ENCODE results near the gene APOE. TPM values are rescaled to one million over a fixed set of nuclear protein-coding genes. Genes with fewer than 3 reads are reported as not detected.

The APOE gene
- total and polyA plus RNA-seq, 2 of the 13 experiments (the other 11 are each of a cell fraction or from before 2014, with no cell fraction given): 1,328 to 1,470 TPM

DNA sequence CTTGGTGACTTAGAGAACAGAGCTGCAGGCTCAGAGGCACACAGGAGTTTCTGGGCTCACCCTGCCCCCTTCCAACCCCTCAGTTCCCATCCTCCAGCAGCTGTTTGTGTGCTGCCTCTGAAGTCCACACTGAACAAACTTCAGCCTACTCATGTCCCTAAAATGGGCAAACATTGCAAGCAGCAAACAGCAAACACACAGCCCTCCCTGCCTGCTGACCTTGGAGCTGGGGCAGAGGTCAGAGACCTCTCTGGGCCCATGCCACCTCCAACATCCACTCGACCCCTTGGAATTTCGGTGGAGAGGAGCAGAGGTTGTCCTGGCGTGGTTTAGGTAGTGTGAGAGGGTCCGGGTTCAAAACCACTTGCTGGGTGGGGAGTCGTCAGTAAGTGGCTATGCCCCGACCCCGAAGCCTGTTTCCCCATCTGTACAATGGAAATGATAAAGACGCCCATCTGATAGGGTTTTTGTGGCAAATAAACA, 18.7 kb downstream of the APOE start (continued):
- TF ChIP-seq, protein P1, sequence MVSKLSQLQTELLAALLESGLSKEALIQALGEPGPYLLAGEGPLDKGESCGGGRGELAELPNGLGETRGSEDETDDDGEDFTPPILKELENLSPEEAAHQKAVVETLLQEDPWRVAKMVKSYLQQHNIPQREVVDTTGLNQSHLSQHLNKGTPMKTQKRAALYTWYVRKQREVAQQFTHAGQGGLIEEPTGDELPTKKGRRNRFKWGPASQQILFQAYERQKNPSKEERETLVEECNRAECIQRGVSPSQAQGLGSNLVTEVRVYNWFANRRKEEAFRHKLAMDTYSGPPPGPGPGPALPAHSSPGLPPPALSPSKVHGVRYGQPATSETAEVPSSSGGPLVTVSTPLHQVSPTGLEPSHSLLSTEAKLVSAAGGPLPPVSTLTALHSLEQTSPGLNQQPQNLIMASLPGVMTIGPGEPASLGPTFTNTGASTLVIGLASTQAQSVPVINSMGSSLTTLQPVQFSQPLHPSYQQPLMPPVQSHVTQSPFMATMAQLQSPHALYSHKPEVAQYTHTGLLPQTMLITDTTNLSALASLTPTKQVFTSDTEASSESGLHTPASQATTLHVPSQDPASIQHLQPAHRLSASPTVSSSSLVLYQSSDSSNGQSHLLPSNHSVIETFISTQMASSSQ (IDR thresholded peaks at IDR 0.05; ENCODE audit: low read depth): peak; percentile 77; the same call in 1 of the 2 replicates
- TF ChIP-seq, protein P1 (CRISPR knock-in tag; IDR thresholded peaks at IDR 0.05; ENCODE audit: borderline replicate concordance): peak; percentile 92
- peak; percentile 99 for TF ChIP-seq MED1 (CRISPR knock-in tag; IDR thresholded peaks at IDR 0.05)
- peak; percentile 47; the same call in 1 of the 2 replicates for TF ChIP-seq ZNF670 (CRISPR knock-in tag; IDR thresholded peaks at IDR 0.05; ENCODE audit: borderline replicate concordance)
- no peak; the same call in 1 of the 2 replicates for TF ChIP-seq SATB2 (CRISPR knock-in tag; IDR thresholded peaks at IDR 0.05)
- no peak for TF ChIP-seq ZNF354B (CRISPR knock-in tag; IDR thresholded peaks at IDR 0.05)
- TF ChIP-seq NAIF1 (CRISPR knock-in tag; IDR thresholded peaks at IDR 0.05; ENCODE audit: borderline replicate concordance): peak; percentile 41; the same call in 1 of the 2 replicates
- peak; percentile 75 for TF ChIP-seq ZNF264 (CRISPR knock-in tag; IDR thresholded peaks at IDR 0.05)
- no peak for TF ChIP-seq EEA1 (CRISPR knock-in tag; IDR thresholded peaks at IDR 0.05; ENCODE audit: borderline replicate concordance)
- peak in 1 of 2 experiments; percentile 25; a peak in 1 of 4 replicates for TF ChIP-seq MAFK (conservative IDR thresholded peaks at IDR 0.05 in 1 of 2, IDR thresholded peaks at IDR 0.05 in 1 of 2; ENCODE audit: low read length in 2 of 2)
- no peak for TF ChIP-seq WIZ (CRISPR knock-in tag; IDR thresholded peaks at IDR 0.05)
- no peak for TF ChIP-seq EED (CRISPR knock-in tag; IDR thresholded peaks at IDR 0.05)
- no peak for TF ChIP-seq ZNF841 (CRISPR knock-in tag; IDR thresholded peaks at IDR 0.05; ENCODE audit: borderline replicate concordance)
- TF ChIP-seq, protein P2, sequence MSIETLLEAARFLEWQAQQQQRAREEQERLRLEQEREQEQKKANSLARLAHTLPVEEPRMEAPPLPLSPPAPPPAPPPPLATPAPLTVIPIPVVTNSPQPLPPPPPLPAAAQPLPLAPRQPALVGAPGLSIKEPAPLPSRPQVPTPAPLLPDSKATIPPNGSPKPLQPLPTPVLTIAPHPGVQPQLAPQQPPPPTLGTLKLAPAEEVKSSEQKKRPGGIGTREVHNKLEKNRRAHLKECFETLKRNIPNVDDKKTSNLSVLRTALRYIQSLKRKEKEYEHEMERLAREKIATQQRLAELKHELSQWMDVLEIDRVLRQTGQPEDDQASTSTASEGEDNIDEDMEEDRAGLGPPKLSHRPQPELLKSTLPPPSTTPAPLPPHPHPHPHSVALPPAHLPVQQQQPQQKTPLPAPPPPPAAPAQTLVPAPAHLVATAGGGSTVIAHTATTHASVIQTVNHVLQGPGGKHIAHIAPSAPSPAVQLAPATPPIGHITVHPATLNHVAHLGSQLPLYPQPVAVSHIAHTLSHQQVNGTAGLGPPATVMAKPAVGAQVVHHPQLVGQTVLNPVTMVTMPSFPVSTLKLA (IDR thresholded peaks at IDR 0.05): no peak
- TF ChIP-seq AGO1 (IDR thresholded peaks at IDR 0.05; ENCODE audit: low read depth, low read length, poor library complexity, severe bottlenecking): no peak
- peak; percentile 69; the same call in 1 of the 2 replicates for TF ChIP-seq YEATS4 (CRISPR knock-in tag; IDR thresholded peaks at IDR 0.05; ENCODE audit: borderline replicate concordance)
- TF ChIP-seq FOXO1 (CRISPR knock-in tag; IDR thresholded peaks at IDR 0.05): peak; percentile 100
- TF ChIP-seq ATRX (CRISPR knock-in tag; IDR thresholded peaks at IDR 0.05; ENCODE audit: borderline replicate concordance): no peak
- TF ChIP-seq, protein P3, sequence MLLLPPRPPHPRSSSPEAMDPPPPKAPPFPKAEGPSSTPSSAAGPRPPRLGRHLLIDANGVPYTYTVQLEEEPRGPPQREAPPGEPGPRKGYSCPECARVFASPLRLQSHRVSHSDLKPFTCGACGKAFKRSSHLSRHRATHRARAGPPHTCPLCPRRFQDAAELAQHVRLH (CRISPR knock-in tag; IDR thresholded peaks at IDR 0.05; ENCODE audit: borderline replicate concordance, low read depth): peak; percentile 94; the same call in 1 of the 2 replicates
- TF ChIP-seq, protein P4, sequence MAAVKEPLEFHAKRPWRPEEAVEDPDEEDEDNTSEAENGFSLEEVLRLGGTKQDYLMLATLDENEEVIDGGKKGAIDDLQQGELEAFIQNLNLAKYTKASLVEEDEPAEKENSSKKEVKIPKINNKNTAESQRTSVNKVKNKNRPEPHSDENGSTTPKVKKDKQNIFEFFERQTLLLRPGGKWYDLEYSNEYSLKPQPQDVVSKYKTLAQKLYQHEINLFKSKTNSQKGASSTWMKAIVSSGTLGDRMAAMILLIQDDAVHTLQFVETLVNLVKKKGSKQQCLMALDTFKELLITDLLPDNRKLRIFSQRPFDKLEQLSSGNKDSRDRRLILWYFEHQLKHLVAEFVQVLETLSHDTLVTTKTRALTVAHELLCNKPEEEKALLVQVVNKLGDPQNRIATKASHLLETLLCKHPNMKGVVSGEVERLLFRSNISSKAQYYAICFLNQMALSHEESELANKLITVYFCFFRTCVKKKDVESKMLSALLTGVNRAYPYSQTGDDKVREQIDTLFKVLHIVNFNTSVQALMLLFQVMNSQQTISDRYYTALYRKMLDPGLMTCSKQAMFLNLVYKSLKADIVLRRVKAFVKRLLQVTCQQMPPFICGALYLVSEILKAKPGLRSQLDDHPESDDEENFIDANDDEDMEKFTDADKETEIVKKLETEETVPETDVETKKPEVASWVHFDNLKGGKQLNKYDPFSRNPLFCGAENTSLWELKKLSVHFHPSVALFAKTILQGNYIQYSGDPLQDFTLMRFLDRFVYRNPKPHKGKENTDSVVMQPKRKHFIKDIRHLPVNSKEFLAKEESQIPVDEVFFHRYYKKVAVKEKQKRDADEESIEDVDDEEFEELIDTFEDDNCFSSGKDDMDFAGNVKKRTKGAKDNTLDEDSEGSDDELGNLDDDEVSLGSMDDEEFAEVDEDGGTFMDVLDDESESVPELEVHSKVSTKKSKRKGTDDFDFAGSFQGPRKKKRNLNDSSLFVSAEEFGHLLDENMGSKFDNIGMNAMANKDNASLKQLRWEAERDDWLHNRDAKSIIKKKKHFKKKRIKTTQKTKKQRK (IDR thresholded peaks at IDR 0.05; ENCODE audit: low read length): no peak
- TF ChIP-seq, protein P5, sequence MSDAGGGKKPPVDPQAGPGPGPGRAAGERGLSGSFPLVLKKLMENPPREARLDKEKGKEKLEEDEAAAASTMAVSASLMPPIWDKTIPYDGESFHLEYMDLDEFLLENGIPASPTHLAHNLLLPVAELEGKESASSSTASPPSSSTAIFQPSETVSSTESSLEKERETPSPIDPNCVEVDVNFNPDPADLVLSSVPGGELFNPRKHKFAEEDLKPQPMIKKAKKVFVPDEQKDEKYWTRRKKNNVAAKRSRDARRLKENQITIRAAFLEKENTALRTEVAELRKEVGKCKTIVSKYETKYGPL (CRISPR knock-in tag; IDR thresholded peaks at IDR 0.05): no peak

Measured in HepG2 (cell line).